SK-N-SH (cell line): ENCODE data around the gene MYO16. TPM values are rescaled to one million over a fixed set of nuclear protein-coding genes. Genes with fewer than 3 reads are reported as not detected.

Experiments
- CTCF ChIA-PET: fragments of 300-600, 350-600 bp; formaldehyde crosslinking; extraction: SDS; loops from one replicate; lab custom pipeline; 2021; lab: Yijun Ruan, JAX
- POLR2A ChIA-PET: fragments of 350-600 bp; sonication (Branson Sonifier 250); formaldehyde crosslinking; extraction: SDS; loops from one replicate; lab custom pipeline; 2020; ENCODE audit warnings: antibody characterized with exemption, inconsistent platforms; lab: Yijun Ruan, JAX
- DNase-seq: peaks from one replicate; pipeline ENCODE4 v3.0.0; 2012
- H2AFZ ChIP-seq: fragments of 200-600 bp; sonication (generic); 2 replicates; pipeline ENCODE4 v1.8.1; 2016; ENCODE audit warnings: antibody characterized with exemption, mild to moderate bottlenecking, low read depth
- H3F3A ChIP-seq: fragments of 200-600 bp; sonication (generic); replicated peaks from 2 replicates; pipeline ENCODE3; 2016; ENCODE audit warnings: antibody characterized with exemption, mild to moderate bottlenecking; ENCODE audit not compliant: insufficient read depth
- H3K27ac ChIP-seq, 2 experiments: fragments of 200-500 bp in 1 of 2; fragments of 200-600 bp in 1 of 2; sonication (Bioruptor generic) in 1 of 2; sonication (generic), shearing (Covaris generic) in 1 of 2; 2 replicates each; pipeline versions ENCODE4 v1.5.1 to v1.6.1; 2014 to 2016; ENCODE audit warnings: low read depth in 2 of 2, inconsistent platforms in 1 of 2, low read length in 1 of 2, mild to moderate bottlenecking in 1 of 2, mixed read lengths in 1 of 2
- H3K27me3 ChIP-seq: fragments of 200-600 bp; sonication (generic), shearing (Covaris generic); 2 replicates; pipeline ENCODE4 v1.6.1; 2016; ENCODE audit warnings: mixed run types; ENCODE audit not compliant: insufficient read depth
- H3K36me3 ChIP-seq, 2 experiments: fragments of 200-500 bp in 1 of 2; fragments of 200-600 bp in 1 of 2; sonication (Bioruptor generic) in 1 of 2; sonication (generic) in 1 of 2; replicated peaks in 1 of 2; 2 replicates each; pipeline versions ENCODE3 to v1.5.1; 2014 to 2016; ENCODE audit warnings: low read length in 1 of 2, mild to moderate bottlenecking in 1 of 2; ENCODE audit not compliant: insufficient read depth in 2 of 2, control insufficient read depth in 1 of 2
- H3K4me1 ChIP-seq, 2 experiments: fragments of 200-500 bp in 1 of 2; fragments of 200-600 bp in 1 of 2; sonication (Bioruptor generic) in 1 of 2; sonication (generic), shearing (Covaris generic) in 1 of 2; 2 replicates each; pipeline versions ENCODE4 v1.5.1 to v1.6.1; 2014 to 2016; ENCODE audit warnings: low read depth in 1 of 2, low read length in 1 of 2, mixed run types in 1 of 2; ENCODE audit not compliant: insufficient read depth in 2 of 2, control insufficient read depth in 1 of 2
- H3K4me2 ChIP-seq: fragments of 200-600 bp; sonication (generic), shearing (Covaris generic); 2 replicates; pipeline ENCODE4 v1.6.1; 2017; ENCODE audit warnings: mixed run types
- H3K4me3 ChIP-seq, 2 experiments: fragments of 200-500 bp in 1 of 2; fragments of 200-600 bp in 1 of 2; sonication (Bioruptor generic) in 1 of 2; sonication (generic), shearing (Covaris generic) in 1 of 2; 2 replicates each; pipeline versions ENCODE4 v1.5.1 to v1.8.1; 2014 to 2016; ENCODE audit warnings: low read depth in 2 of 2, inconsistent platforms in 1 of 2, low read length in 1 of 2, mild to moderate bottlenecking in 1 of 2, mixed read lengths in 1 of 2, moderate library complexity in 1 of 2
- H3K79me2 ChIP-seq: fragments of 200-600 bp; sonication (generic); 2 replicates; pipeline ENCODE4 v1.8.1; 2017; ENCODE audit warnings: mild to moderate bottlenecking; ENCODE audit not compliant: insufficient read depth
- H3K9ac ChIP-seq: fragments of 200-600 bp; sonication (generic); 2 replicates; pipeline ENCODE4 v1.6.1; 2017; ENCODE audit warnings: mixed run types
- H3K9me2 ChIP-seq: fragments of 200-600 bp; sonication (generic); 2 replicates; pipeline ENCODE4 v1.6.1; 2017; ENCODE audit warnings: mixed run types
- H3K9me3 ChIP-seq: fragments of 200-600 bp; sonication (generic); 2 replicates; pipeline ENCODE4 v1.6.1; 2017; ENCODE audit warnings: mixed run types, mild to moderate bottlenecking, moderate library complexity
- H4K20me1 ChIP-seq: fragments of 200-600 bp; sonication (generic); 2 replicates; pipeline ENCODE4 v1.6.1; 2017; ENCODE audit warnings: mild to moderate bottlenecking, mixed run types; ENCODE audit not compliant: insufficient read depth
- EP300 ChIP-seq, 2 experiments: IDR thresholded peaks; 2 replicates each; pipeline versions ENCODE4 v1.4.0 to v1.6.1; 2012; ENCODE audit warnings: borderline replicate concordance in 1 of 2, low read depth in 1 of 2, low read length in 1 of 2
- FOSL2 ChIP-seq: IDR thresholded peaks from 2 replicates; pipeline ENCODE4 v1.4.0; 2012; ENCODE audit warnings: low read depth, mild to moderate bottlenecking, moderate library complexity, borderline replicate concordance
- FOXJ3 ChIP-seq: sonication (generic); formaldehyde crosslinking; IDR thresholded peaks from 2 replicates; pipeline ENCODE4 v1.5.1; 2020; ENCODE audit warnings: mild to moderate bottlenecking, missing genetic modification reagents
- FOXM1 ChIP-seq: IDR thresholded peaks from 2 replicates; pipeline ENCODE4 v1.4.0; 2012; ENCODE audit warnings: low read depth, mild to moderate bottlenecking
- MAX ChIP-seq: IDR thresholded peaks from 2 replicates; pipeline ENCODE4 v1.4.0; 2012; ENCODE audit warnings: low read depth
- MXI1 ChIP-seq: IDR thresholded peaks from 2 replicates; pipeline ENCODE4 v1.6.1; 2012; ENCODE audit warnings: mild to moderate bottlenecking, low read depth, low read length, improper control_type of control experiment
- NFIC ChIP-seq: IDR thresholded peaks from 2 replicates; pipeline ENCODE4 v1.4.0; 2012; ENCODE audit warnings: borderline replicate concordance
- NRF1 ChIP-seq: IDR thresholded peaks from 2 replicates; pipeline ENCODE4 v1.6.1; 2012; ENCODE audit warnings: low read depth, mild to moderate bottlenecking, low read length
- POLR2AphosphoS5 ChIP-seq: IDR thresholded peaks from 2 replicates; pipeline ENCODE4 v1.6.1; 2012; ENCODE audit warnings: low read depth, low read length
- RAD21 ChIP-seq: IDR thresholded peaks from 2 replicates; pipeline ENCODE4 v1.6.1; 2012; ENCODE audit warnings: mild to moderate bottlenecking, low read length
- RFX5 ChIP-seq: IDR thresholded peaks from 2 replicates; pipeline ENCODE4 v1.6.1; 2012; ENCODE audit warnings: mild to moderate bottlenecking, improper control_type of control experiment, low read length
- SIN3A ChIP-seq: IDR thresholded peaks from 2 replicates; pipeline ENCODE4 v1.6.1; 2012; ENCODE audit warnings: low read depth, mild to moderate bottlenecking, low read length, moderate library complexity, borderline replicate concordance
- TCF12 ChIP-seq: IDR thresholded peaks from 2 replicates; pipeline ENCODE4 v1.4.0; 2012
- WGBS: methylation state at CpG from one replicate; pipeline ENCODE4 v1.1.6; 2017; ENCODE audit warnings: low lambda C conversion rate; 5-methylcytosine and 5-hydroxymethylcytosine counted together
- polyA plus RNA-seq, 3 experiments: library from polyadenylated mRNA; depleted of rRNA; stranded (reverse); fragments of >200 nt; gene quantifications; 2 replicates each; pipeline ENCODE4 v1.2.3, GENCODE V29; 2012
- TF ChIP-seq, protein P1 (sequence below): IDR thresholded peaks from 2 replicates; pipeline ENCODE4 v1.6.1; 2012; ENCODE audit warnings: mild to moderate bottlenecking, low read depth, low read length, moderate library complexity

The MYO16 gene
- polyA plus RNA-seq, 1 of the 3 experiments (the other 2 are of a cell fraction): 0.07 TPM

DNA sequence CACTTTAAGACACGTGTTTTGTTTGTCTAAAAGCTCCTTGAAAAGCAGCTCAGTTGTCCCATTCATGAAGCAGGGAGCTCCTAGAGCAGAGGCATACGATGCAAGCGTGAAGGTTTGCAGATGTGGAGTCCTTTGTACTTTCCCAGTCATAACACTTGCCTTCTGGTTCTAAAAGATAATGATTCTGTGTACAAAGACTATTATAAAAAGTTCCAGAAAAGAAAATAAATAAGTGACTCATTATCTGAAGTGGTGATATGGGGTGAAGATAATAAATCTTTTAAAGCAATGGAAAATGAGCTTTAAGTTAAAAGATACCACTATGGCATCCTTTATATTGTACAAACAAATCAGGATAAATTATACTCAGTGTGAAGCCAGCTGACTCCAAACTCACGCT is 569.9 kb downstream of the MYO16 start:
- H2AFZ ChIP-seq: no peak overlapping the region
- peaks cover 0 to 13% of the 10 kb centered on the region in 2 experiments; a peak in 2 of 4 replicates for H3K4me1 ChIP-seq
- H3K36me3 ChIP-seq: no peaks in the 10 kb centered on the region
- no peaks in the 10 kb centered on the region for H3K79me2 ChIP-seq
- H3K9me2 ChIP-seq: no peaks in the 10 kb centered on the region
- ChIA-PET POLR2A (no interaction called here), CTCF (no interaction called here)
- no peak for DNase-seq
- H3K4me3 ChIP-seq: no peak overlapping the region
- H3K4me2 ChIP-seq: no peak overlapping the region
- H3K27me3 ChIP-seq: no peaks in the 10 kb centered on the region
- no peak overlapping the region for H3K9ac ChIP-seq
- TF ChIP-seq POLR2AphosphoS5 (no peak), RFX5 (no peak), TCF12 (no peak), FOXM1 (no peak), EP300 (IDR thresholded peaks at IDR 0.05; ENCODE audit: borderline replicate concordance in 1 of 2, low read depth in 1 of 2, low read length in 1 of 2) (no peak), RAD21 (no peak), SIN3A (no peak), MAX (no peak), NRF1 (no peak)
- TF ChIP-seq, protein P1, sequence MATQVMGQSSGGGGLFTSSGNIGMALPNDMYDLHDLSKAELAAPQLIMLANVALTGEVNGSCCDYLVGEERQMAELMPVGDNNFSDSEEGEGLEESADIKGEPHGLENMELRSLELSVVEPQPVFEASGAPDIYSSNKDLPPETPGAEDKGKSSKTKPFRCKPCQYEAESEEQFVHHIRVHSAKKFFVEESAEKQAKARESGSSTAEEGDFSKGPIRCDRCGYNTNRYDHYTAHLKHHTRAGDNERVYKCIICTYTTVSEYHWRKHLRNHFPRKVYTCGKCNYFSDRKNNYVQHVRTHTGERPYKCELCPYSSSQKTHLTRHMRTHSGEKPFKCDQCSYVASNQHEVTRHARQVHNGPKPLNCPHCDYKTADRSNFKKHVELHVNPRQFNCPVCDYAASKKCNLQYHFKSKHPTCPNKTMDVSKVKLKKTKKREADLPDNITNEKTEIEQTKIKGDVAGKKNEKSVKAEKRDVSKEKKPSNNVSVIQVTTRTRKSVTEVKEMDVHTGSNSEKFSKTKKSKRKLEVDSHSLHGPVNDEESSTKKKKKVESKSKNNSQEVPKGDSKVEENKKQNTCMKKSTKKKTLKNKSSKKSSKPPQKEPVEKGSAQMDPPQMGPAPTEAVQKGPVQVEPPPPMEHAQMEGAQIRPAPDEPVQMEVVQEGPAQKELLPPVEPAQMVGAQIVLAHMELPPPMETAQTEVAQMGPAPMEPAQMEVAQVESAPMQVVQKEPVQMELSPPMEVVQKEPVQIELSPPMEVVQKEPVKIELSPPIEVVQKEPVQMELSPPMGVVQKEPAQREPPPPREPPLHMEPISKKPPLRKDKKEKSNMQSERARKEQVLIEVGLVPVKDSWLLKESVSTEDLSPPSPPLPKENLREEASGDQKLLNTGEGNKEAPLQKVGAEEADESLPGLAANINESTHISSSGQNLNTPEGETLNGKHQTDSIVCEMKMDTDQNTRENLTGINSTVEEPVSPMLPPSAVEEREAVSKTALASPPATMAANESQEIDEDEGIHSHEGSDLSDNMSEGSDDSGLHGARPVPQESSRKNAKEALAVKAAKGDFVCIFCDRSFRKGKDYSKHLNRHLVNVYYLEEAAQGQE: no peak
- TF ChIP-seq, all 33 proteins: peak for 0
- Histone ChIP-seq H3F3A (no peaks in the 10 kb centered on the region), H4K20me1 (no peaks in the 10 kb centered on the region), H3K27ac (peak overlapping the region in 1 of 2 experiments; percentile 34; a peak in 2 of 4 replicates), H3K9me3 (no peaks in the 10 kb centered on the region)
- WGBS: 80% methylated on average over 4 of the region's 4 CpGs

DNA sequence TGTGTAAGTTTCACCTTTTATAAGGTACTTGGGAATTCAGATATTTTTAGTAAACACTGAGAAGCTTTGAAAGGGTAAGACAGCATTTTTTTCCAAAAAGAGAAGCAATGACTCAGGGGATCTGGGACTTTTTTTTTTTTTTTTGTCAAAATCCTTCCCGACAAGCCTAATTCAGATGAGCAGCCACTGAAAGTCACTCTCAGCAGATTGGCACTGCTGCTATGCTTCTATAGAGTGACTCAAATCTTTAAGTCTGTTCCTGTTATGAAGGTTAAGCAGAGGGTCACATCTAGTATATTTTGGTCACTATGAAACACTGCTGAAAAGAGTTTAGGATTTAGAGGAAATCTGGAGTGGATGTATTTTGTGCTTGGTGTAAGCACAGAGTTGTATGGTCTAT is 571.1 kb downstream of the MYO16 start:
- Histone ChIP-seq H3K27ac (no peak overlapping the region), H3K79me2 (no peaks in the 10 kb centered on the region), H3K9me2 (no peaks in the 10 kb centered on the region), H3K4me3 (no peak overlapping the region), H3K27me3 (no peaks in the 10 kb centered on the region), H3K36me3 (no peaks in the 10 kb centered on the region), H3F3A (no peaks in the 10 kb centered on the region), H3K9ac (no peak overlapping the region), H2AFZ (no peak overlapping the region), H3K4me1 (peaks cover 0 to 19% of the 10 kb centered on the region in 2 experiments; a peak in 2 of 4 replicates), H3K9me3 (no peaks in the 10 kb centered on the region), H3K4me2 (no peak overlapping the region), H4K20me1 (no peaks in the 10 kb centered on the region)
- POLR2A ChIA-PET: interaction anchor here (0.7 kb wide), 1 partner anchor 1036 kb away, joined by 3 read pairs; no protein-coding TSS in a partner anchor
- DNase-seq: no peak
- CTCF ChIA-PET: interaction anchor here (0.9 kb wide), 1 partner anchor 23 kb away, joined by 5 read pairs; no protein-coding TSS in a partner anchor
- TF ChIP-seq FOSL2 (no peak), MAX (no peak), MXI1 (no peak), NFIC (no peak), FOXJ3 (no peak)
- WGBS: 36% methylated on average over 1 of the region's 1 CpG
